ENCODE measurements around the gene SETMAR. TPM values are rescaled to one million over a fixed set of nuclear protein-coding genes. Genes with fewer than 3 reads are reported as not detected.
"Not testable (repeated sequence)": the region's sequence is repeated elsewhere in the genome, so short reads cannot be mapped to it uniquely, and the experiment has no call there.

Gene SETMAR
- total RNA-seq, 2 donors from 2014 or later = 14.1 to 20.0 TPM

GRCh38 chr3:4323246-4324027 lies 20.3 kb downstream of the SETMAR start:
- DNase-seq (ENCODE audit: low spot score) (no peak), ATAC-seq (ENCODE audit: insufficient number of reproducible peaks, low FRiP score, low read depth) (no peak)
- TF ChIP-seq CTCF (IDR thresholded peaks at IDR 0.05) = no peak
- no peaks in the 10 kb centered on the region for H3K27me3 ChIP-seq (replicated peaks; ENCODE audit: insufficient read depth)
- H3K4me1 ChIP-seq (ENCODE audit: control insufficient read depth in 1 of 2, low read depth in 2 of 2) = peaks cover 11 to 22% of the 10 kb centered on the region in 2 donors
- no peaks in the 10 kb centered on the region for H3K9me3 ChIP-seq
- H3K27ac ChIP-seq = no peak overlapping the region
- no peak overlapping the region for H3K4me3 ChIP-seq
- H3K36me3 ChIP-seq = peaks cover 2% of the 10 kb centered on the region

GRCh38 chr3:4326868-4327267 lies 23.7 kb downstream of the SETMAR start:
- Histone ChIP-seq H3K36me3 (no peaks in the 10 kb centered on the region), H3K9me3 (no peaks in the 10 kb centered on the region), H3K27me3 (replicated peaks; ENCODE audit: insufficient read depth) (no peaks in the 10 kb centered on the region), H3K4me3 (no peak overlapping the region), H3K4me1 (ENCODE audit: control insufficient read depth in 1 of 2, low read depth in 2 of 2) (peaks cover 11 to 22% of the 10 kb centered on the region in 2 donors), H3K27ac (no peak overlapping the region)
- TF ChIP-seq CTCF (IDR thresholded peaks at IDR 0.05) = no peak
- DNase-seq (ENCODE audit: low spot score) (no peak), ATAC-seq (ENCODE audit: insufficient number of reproducible peaks, low FRiP score, low read depth) (no peak)

- H3K36me3 ChIP-seq; ATAC-seq (ENCODE audit: insufficient number of reproducible peaks, low FRiP score, low read depth); H3K9me3 ChIP-seq; DNase-seq (ENCODE audit: low spot score); H3K4me3 ChIP-seq; H3K27ac ChIP-seq; H3K27me3 ChIP-seq (replicated peaks; ENCODE audit: insufficient read depth): not testable (repeated sequence)
- peaks cover 3 to 13% of the 10 kb centered on the region in 2 donors for H3K4me1 ChIP-seq (ENCODE audit: control insufficient read depth in 1 of 2, low read depth in 2 of 2)
Measured at GRCh38 chr3:4329806-4330205, 26.6 kb downstream of the SETMAR start.

DNA sequence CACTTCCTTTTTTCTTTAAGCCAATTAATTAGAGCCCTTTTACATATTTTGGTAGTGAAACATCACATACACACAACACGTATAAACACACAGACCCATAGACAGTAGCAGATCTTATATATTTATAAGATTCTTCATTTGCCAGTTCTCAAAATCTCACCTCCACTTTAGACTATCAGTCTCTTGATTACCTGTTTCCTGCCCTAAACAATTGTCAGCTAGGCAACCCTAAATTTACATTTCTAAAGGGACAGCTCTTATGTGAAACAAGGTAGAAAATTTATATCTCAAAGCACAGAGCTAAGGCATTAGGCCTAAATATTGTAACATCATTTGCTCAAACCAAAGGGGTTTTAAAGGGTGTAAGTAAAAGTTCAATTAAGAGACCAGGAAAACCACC lies 28.9 kb downstream of the SETMAR start:
- TF ChIP-seq CTCF (IDR thresholded peaks at IDR 0.05) = no peak
- H3K27me3 ChIP-seq (replicated peaks; ENCODE audit: insufficient read depth) = no peaks in the 10 kb centered on the region
- no peak overlapping the region for H3K4me3 ChIP-seq
- H3K36me3 ChIP-seq = no peaks in the 10 kb centered on the region
- H3K9me3 ChIP-seq = no peaks in the 10 kb centered on the region
- ATAC-seq (ENCODE audit: insufficient number of reproducible peaks, low FRiP score, low read depth) (no peak), DNase-seq (ENCODE audit: low spot score) (no peak)
- H3K4me1 ChIP-seq (ENCODE audit: control insufficient read depth in 1 of 2, low read depth in 2 of 2) = peaks cover 0 to under 1% of the 10 kb centered on the region in 2 donors
- H3K27ac ChIP-seq = no peak overlapping the region

DNA sequence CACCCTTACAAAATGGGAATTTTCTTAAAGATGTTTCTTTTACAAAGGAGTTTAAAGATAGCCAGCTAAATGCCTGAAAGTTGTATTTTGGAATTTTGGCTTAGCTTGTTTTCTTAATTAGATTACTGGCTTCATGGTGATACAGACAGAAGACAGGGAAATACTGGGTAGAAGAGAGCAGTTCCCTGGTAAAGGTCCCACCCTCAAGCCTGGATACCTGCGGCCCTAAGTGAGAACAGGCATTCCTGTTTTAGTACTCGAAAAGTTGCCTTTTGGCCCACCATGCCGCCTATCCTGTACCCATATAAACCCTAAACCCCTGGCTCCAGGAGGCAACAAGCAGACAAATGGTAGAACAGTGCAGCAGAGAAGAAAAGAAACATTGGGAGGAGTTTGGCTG lies 29.4 kb downstream of the SETMAR start:
- Histone ChIP-seq H3K27ac (no peak overlapping the region), H3K9me3 (no peaks in the 10 kb centered on the region), H3K4me1 (ENCODE audit: control insufficient read depth in 1 of 2, low read depth in 2 of 2) (peaks cover 0 to 5% of the 10 kb centered on the region in 2 donors), H3K36me3 (no peaks in the 10 kb centered on the region), H3K27me3 (replicated peaks; ENCODE audit: insufficient read depth) (no peaks in the 10 kb centered on the region), H3K4me3 (no peak overlapping the region)
- ATAC-seq (ENCODE audit: insufficient number of reproducible peaks, low FRiP score, low read depth) (no peak), DNase-seq (ENCODE audit: low spot score) (no peak)
- TF ChIP-seq CTCF (IDR thresholded peaks at IDR 0.05) = no peak

DNA sequence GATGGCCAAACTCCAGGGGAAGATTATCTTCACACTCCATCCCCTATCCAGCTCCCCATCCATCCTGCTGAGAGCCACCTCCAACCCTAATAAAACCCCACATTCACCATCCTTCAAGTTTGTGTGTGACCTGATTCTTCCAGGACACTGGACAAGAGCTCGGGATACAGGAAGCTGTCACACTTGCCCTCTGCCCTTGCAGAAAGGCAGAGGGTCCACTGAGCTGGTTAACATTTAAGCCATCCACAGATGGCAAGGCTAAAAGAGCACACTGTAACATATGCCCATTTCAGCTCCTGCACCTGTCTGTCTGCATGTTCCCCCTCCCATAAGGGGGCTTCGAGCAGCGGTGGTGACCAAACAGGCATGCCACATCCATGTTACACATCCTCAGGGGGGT lies 29.8 kb downstream of the SETMAR start:
- H3K27ac ChIP-seq = no peak overlapping the region
- H3K4me3 ChIP-seq = no peak overlapping the region
- ATAC-seq (ENCODE audit: insufficient number of reproducible peaks, low FRiP score, low read depth) (no peak), DNase-seq (ENCODE audit: low spot score) (no peak)
- TF ChIP-seq CTCF (IDR thresholded peaks at IDR 0.05) = no peak
- H3K27me3 ChIP-seq (replicated peaks; ENCODE audit: insufficient read depth) = no peaks in the 10 kb centered on the region
- H3K4me1 ChIP-seq (ENCODE audit: control insufficient read depth in 1 of 2, low read depth in 2 of 2) = peaks cover 0 to 6% of the 10 kb centered on the region in 2 donors
- no peaks in the 10 kb centered on the region for H3K9me3 ChIP-seq
- no peaks in the 10 kb centered on the region for H3K36me3 ChIP-seq

All from thoracic aorta (tissue), 2 donors.